Measurements from ENCODE around the gene EIF3D.
A peak's percentile ranks its signal among the peaks of the same experiment; 100 is the strongest.

GRCh38 chr22:36506637-36507517 is 22.1 kb downstream of the EIF3D start, which contains the start of gene FOXRED2:
- TF ChIP-seq CTCF (IDR thresholded peaks at IDR 0.05) (no peak), POLR2AphosphoS5 (IDR thresholded peaks at IDR 0.05; ENCODE audit: low read depth, low read length) (peak; percentile 71)

Data from Panc1 (cell line).